MCF 10A (cell line): Measurements from ENCODE around the gene ZFP1. TPM values are rescaled to one million over a fixed set of nuclear protein-coding genes. Genes with fewer than 3 reads are reported as not detected.
A peak's percentile ranks its signal among the peaks of the same experiment; 100 is the strongest.

Experiments used
- Bru-seq: library from RNA; stranded (reverse); fragments of 400-500 nt; gene quantifications from one replicate; lab custom pipeline; 2021; lab: Mats Ljungman, UMichigan
- BruChase-seq, 2 experiments: library from RNA; stranded (reverse); fragments of 400-500 nt; gene quantifications; one replicate each; lab custom pipeline; 2021; lab: Mats Ljungman, UMichigan
- BruUV-seq: library from RNA; stranded (reverse); fragments of 400-500 nt; replicated peaks from 2 replicates; lab custom pipeline; 2021; lab: Mats Ljungman, UMichigan
- CTCF ChIA-PET: fragments of 300-600 bp; sonication (Branson Sonifier 250); formaldehyde crosslinking; extraction: SDS; loops from one replicate; lab custom pipeline; 2021; ENCODE audit warnings: antibody characterized with exemption, inconsistent platforms; lab: Yijun Ruan, JAX
- POLR2A ChIA-PET: fragments of 300-600, 350-650 bp; sonication (Branson Sonifier 250); formaldehyde crosslinking; extraction: SDS; loops from one replicate; lab custom pipeline; 2020; ENCODE audit warnings: antibody characterized with exemption, inconsistent platforms; lab: Yijun Ruan, JAX
- DNase-seq: peaks from one replicate; pipeline ENCODE4 v3.0.0-alpha.2; 2018; ENCODE audit not compliant: unreplicated experiment
- H3K27ac Mint-ChIP-seq: one replicate; pipeline ENCODE4 v1.8.0; 2022; ENCODE audit warnings: mild to moderate bottlenecking, low read depth, mixed read lengths; ENCODE audit not compliant: unreplicated experiment
- H3K27me3 Mint-ChIP-seq: one replicate; pipeline ENCODE4 v1.8.0; 2022; ENCODE audit warnings: mixed read lengths; ENCODE audit not compliant: insufficient read depth, unreplicated experiment
- H3K36me3 Mint-ChIP-seq: one replicate; pipeline ENCODE4 v1.8.0; 2022; ENCODE audit warnings: mild to moderate bottlenecking, moderate library complexity, mixed read lengths; ENCODE audit not compliant: insufficient read depth, unreplicated experiment
- H3K4me1 Mint-ChIP-seq: one replicate; pipeline ENCODE4 v1.8.0; 2022; ENCODE audit warnings: mixed read lengths; ENCODE audit not compliant: insufficient read depth, unreplicated experiment
- H3K4me3 Mint-ChIP-seq: one replicate; pipeline ENCODE4 v1.8.0; 2022; ENCODE audit warnings: mild to moderate bottlenecking, moderate library complexity, mixed read lengths; ENCODE audit not compliant: unreplicated experiment
- H3K9me3 Mint-ChIP-seq: one replicate; pipeline ENCODE4 v1.8.0; 2022; ENCODE audit warnings: mixed read lengths; ENCODE audit not compliant: unreplicated experiment
- intact Hi-C: fragments of 100-400 bp; cut with micrococcal nuclease; formaldehyde crosslinking; loops from 2 replicates; pipeline ENCODE4 v1.14.1; 2022
- long read RNA-seq: library from polyadenylated mRNA; stranded (forward); transcript quantifications from one replicate; pipeline ENCODE4 v2.0.0, GENCODE V29; 2022
- total RNA-seq: library from RNA; stranded (reverse); gene quantifications from 2 replicates; pipeline ENCODE4 v1.2.3, GENCODE V29; 2022
- TF ChIP-seq, protein P1 (sequence below): fragments of 200-600 bp; IDR thresholded peaks from one replicate; pipeline ENCODE4 v1.8.0; 2022; ENCODE audit warnings: antibody characterized with exemption, mild to moderate bottlenecking; ENCODE audit not compliant: unreplicated experiment

The ZFP1 gene
- total RNA-seq = 11.5 and 14.0 TPM in 2 replicates
- Bru-seq, nascent RNA = percentile 58 among the genes with signal in this experiment
- percentile 65 among the genes with signal in this experiment for BruChase-seq, experiment 1, labeled RNA remaining after a 6-hour chase
- BruChase-seq, experiment 2, labeled RNA remaining after a 2-hour chase = percentile 70 among the genes with signal in this experiment
- long read RNA-seq, partial matches to known transcripts = 1 of 19 reads
- long read RNA-seq, other reads (novel, unspliced or antisense) = 12 of 19 reads

- ChIA-PET CTCF (interaction anchor here (0.6 kb wide), 1 partner anchor 137 kb away, joined by 3 read pairs; no protein-coding TSS in a partner anchor), POLR2A (interaction anchor here (0.6 to 1.5 kb wide), 5 partner anchors 39 to 379 kb away, joined by 3 to 4 read pairs (median 4); partner anchors contain the start of gene CFDP1)
- peaks cover 23% of the 10 kb centered on the region for H3K9me3 Mint-ChIP-seq
- intact Hi-C loops = no loop called here
- peak within 1 kb of the TSS; percentile 71 for H3K27ac Mint-ChIP-seq
- peak within 1 kb of the TSS; percentile 78 for H3K4me3 Mint-ChIP-seq
- BruUV-seq = TSS peak; percentile 28
- no peaks in the 10 kb centered on the region for H3K4me1 Mint-ChIP-seq
- no peaks in the 10 kb centered on the region for H3K27me3 Mint-ChIP-seq
- TF ChIP-seq, protein P1, sequence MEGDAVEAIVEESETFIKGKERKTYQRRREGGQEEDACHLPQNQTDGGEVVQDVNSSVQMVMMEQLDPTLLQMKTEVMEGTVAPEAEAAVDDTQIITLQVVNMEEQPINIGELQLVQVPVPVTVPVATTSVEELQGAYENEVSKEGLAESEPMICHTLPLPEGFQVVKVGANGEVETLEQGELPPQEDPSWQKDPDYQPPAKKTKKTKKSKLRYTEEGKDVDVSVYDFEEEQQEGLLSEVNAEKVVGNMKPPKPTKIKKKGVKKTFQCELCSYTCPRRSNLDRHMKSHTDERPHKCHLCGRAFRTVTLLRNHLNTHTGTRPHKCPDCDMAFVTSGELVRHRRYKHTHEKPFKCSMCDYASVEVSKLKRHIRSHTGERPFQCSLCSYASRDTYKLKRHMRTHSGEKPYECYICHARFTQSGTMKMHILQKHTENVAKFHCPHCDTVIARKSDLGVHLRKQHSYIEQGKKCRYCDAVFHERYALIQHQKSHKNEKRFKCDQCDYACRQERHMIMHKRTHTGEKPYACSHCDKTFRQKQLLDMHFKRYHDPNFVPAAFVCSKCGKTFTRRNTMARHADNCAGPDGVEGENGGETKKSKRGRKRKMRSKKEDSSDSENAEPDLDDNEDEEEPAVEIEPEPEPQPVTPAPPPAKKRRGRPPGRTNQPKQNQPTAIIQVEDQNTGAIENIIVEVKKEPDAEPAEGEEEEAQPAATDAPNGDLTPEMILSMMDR = no peak
- peaks cover 11% of the 10 kb centered on the region for H3K36me3 Mint-ChIP-seq
- peak; percentile 95 for DNase-seq
These were observed at the start of gene ZFP1 for GRCh38 chr16:75148311-75149195. Gene ZFP1 (plus strand): TSS chr16:75148524. CDS start chr16:75152952, 4,428 bp downstream.

GRCh38 chr16:75099075-75099667 is 49.2 kb upstream of the ZFP1 start:
- peaks cover 4% of the 10 kb centered on the region for H3K9me3 Mint-ChIP-seq
- no peaks in the 10 kb centered on the region for H3K4me1 Mint-ChIP-seq
- H3K27me3 Mint-ChIP-seq = no peaks in the 10 kb centered on the region
- CTCF ChIA-PET = no interaction called here
- H3K36me3 Mint-ChIP-seq = peaks cover 5% of the 10 kb centered on the region
- no peak overlapping the region for H3K4me3 Mint-ChIP-seq
- POLR2A ChIA-PET = interaction anchor here (1.1 kb wide), 1 partner anchor 99 kb away, joined by 3 read pairs; no protein-coding TSS in a partner anchor
- intact Hi-C loops = no loop called here
- TF ChIP-seq, protein P1 = no peak
- no peak for DNase-seq
- no peak overlapping the region for H3K27ac Mint-ChIP-seq
- BruUV-seq = no TSS peak

DNA sequence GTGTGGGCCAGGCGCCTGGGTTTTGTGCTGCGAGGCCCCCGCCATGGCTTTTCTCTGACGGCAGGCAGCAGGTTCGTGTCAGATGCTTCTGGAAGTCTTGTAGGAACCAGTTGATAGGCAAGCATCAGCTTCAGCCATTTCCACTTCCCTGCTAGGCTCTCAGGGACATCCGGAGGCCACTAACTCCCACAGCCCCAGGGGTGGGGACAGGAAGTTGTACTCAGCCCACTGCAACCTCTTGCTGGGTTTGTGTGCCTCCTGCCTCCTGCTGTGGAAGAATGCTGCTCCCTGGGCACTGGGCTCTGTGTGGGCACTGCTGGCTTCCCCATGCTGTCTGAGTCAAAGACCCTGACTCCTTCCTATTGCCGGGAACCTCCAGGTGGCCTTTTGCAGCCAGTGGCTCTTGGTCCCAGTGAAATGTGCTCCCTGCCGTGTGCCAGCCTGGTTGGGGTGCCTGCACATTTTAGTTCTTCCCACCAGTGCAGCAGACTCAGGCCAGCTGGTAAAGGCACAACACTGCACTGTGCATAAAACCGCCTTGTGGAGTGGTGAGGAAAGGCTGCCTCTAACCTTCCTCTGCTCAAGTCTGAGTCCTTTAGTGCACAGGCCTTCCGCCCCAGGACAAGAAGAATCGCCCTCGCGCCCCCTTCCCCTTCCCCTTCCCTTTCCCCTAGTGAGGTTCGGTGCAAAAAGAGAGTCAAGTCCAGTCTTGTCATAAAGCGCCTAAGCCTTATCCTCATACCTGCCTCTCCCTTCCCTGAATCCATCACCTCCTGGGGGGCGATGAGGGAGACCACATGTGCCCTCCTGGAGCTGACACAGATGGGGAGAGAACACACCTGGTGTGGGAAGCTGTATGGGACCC is 48.4 kb upstream of the ZFP1 start:
- no peaks in the 10 kb centered on the region for H3K4me1 Mint-ChIP-seq
- H3K27me3 Mint-ChIP-seq = no peaks in the 10 kb centered on the region
- no TSS peak for BruUV-seq
- no peak overlapping the region for H3K27ac Mint-ChIP-seq
- peaks cover 5% of the 10 kb centered on the region for H3K36me3 Mint-ChIP-seq
- H3K4me3 Mint-ChIP-seq = no peak overlapping the region
- ChIA-PET POLR2A (interaction anchor here (1.1 kb wide), 1 partner anchor 100 kb away, joined by 3 read pairs; no protein-coding TSS in a partner anchor), CTCF (interaction anchor here (0.7 kb wide), 1 partner anchor 31 kb away, joined by 3 read pairs; no protein-coding TSS in a partner anchor)
- peaks cover 7% of the 10 kb centered on the region for H3K9me3 Mint-ChIP-seq
- DNase-seq = no peak
- intact Hi-C loops = no loop called here
- TF ChIP-seq, protein P1 = no peak
